Activated T-helper 1 cell treated with Interleukin-2 at 50 U/mL for 16 hours (primary cell): ENCODE measurements around the gene ADAMTS2.
"Not testable (repeated sequence)": the region's sequence is repeated elsewhere in the genome, so short reads cannot be mapped to it uniquely, and the experiment has no call there.

Experiments
- DNase-seq: peaks from one replicate; pipeline ENCODE4 v3.0.0-alpha.2; 2020; ENCODE audit warnings: low read depth

Gene ADAMTS2

GRCh38 chr5:179325296-179326031 lies 19.8 kb downstream of the ADAMTS2 start:
- no peak for DNase-seq

DNA sequence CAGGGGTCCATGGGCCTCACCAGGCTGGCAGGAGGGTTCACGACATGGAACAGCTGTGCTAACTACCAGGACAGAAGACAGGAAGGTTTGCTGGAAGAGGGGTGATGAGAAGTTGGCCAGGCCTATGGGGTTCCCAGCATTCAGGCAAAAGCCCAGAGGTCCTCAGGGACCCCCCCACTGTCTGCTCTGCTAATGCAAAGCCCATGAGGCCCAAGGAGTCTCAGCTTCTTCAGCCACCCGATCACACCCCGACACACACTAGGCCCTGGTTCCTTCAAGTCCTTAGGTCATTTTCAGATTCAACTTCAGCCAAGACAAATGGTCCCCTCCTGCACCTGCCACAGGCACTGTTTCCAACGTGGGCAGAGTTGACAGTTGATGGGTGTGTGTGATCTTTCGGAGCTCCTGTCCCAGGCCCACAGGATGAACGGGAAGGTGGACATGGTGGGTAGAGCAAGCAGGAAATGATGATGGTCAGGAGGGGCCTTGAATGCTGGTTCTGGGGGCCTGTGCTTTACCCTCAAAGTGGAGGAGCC lies 20.4 kb downstream of the ADAMTS2 start:
- DNase-seq = no peak

DNA sequence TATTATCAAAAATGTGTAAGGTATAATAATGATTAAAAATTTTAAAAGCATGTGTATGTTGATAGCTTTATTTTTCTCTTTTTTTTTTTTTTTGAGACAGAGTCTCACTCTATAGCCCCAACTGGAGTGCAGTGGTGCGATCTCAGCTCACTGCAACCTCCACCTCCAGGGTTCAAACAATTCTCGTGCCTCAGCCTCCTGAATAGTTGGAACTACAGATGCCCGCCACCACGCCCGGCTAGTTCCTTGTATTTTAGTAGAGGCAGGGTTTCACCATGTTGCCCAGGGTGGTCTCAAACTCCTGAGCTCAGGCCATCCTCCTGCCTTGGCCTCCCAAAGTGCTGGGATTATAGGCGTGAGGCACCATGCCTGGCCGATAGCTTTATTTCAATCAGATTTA lies 20.9 kb downstream of the ADAMTS2 start:
- not testable (repeated sequence) for DNase-seq

- DNase-seq = no peak
Measured at GRCh38 chr5:179323026-179323870, 22.0 kb downstream of the ADAMTS2 start.

DNA sequence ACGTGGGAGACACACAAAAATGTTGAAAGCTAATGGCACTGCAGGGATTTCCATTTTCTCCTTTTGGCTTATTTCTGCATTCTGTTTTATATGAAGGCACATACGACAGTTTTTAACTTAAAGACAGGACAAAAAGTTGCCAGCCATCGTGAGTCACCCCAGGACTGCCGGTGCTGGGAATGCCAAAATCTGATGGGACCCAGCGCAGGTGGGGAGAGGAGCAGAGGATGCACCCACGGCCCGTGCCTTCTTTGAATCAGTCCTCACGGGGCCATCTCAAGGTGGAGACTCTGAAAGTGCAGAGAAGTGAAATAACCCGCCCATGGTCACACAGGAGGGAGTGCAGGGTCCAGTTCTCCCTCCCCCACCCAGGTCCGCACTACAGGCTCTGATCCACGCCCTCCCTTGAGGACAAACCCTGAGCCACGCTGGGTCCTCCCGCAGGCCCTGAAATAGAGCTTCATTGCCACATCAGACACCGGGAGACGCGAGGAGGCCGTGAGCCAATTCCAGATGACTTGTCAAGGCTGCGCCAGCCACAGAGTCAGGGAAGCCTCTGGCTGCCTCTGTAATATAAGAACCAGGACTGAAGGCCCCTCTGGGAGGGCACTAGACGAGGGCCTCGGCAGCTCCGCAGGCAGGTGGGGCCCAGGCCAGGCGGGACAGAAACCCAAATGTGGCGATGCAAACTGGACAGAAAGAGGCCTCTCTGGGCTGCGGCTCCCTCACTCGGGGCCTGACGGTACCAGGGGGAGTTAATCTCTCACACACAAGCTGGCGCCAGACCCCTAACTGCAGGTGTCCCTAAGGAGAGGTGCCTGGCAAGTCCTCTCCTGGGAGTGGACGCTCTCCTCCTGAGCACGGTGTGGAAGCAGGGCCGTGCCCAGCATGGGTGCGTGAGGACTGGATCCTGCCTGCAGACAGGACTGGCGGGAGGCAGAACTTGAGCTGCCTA lies 22.9 kb downstream of the ADAMTS2 start:
- no peak for DNase-seq

- no peak for DNase-seq
Measured at GRCh38 chr5:179321206-179321987, 23.9 kb downstream of the ADAMTS2 start.

- no peak for DNase-seq
Measured at GRCh38 chr5:179319741-179320281, 25.4 kb downstream of the ADAMTS2 start.

- no peak for DNase-seq
Measured at GRCh38 chr5:179319123-179319522, 26.1 kb downstream of the ADAMTS2 start.

DNA sequence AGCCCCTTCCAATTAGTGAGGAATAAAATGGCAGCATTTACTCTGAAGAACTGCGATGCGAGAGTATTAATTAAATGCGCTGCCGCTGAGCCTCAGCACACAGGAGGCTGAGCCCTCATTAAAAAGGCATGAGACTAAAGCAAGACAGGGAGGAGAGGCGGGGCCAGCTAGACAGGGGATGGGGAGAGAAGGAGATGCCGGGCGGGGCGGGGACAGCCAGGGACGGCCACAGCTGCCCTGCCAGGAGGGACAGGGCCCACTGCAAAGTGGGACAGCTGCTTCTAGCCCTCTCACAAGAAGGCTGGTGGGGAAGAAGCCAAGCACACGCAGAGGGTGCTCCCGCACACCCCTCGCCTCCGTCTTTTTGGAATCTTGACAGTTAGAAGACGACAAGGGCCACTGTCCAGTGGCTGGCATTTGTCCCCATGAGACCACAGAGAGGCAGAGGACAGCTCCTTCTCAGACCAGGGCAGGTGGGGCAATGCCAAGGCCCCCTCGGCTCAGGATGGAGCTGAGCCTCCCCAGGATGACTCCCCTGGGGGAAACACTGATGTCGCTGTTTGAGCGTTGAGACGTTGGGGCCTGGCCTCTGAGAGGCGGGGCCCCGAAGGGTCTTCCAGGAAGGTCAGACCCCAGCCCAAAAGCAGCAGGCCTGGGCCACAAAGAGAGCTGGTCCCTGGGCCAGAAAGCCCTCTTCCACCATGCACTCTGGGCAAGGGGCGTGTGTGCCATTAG lies 26.9 kb downstream of the ADAMTS2 start:
- no peak for DNase-seq

DNA sequence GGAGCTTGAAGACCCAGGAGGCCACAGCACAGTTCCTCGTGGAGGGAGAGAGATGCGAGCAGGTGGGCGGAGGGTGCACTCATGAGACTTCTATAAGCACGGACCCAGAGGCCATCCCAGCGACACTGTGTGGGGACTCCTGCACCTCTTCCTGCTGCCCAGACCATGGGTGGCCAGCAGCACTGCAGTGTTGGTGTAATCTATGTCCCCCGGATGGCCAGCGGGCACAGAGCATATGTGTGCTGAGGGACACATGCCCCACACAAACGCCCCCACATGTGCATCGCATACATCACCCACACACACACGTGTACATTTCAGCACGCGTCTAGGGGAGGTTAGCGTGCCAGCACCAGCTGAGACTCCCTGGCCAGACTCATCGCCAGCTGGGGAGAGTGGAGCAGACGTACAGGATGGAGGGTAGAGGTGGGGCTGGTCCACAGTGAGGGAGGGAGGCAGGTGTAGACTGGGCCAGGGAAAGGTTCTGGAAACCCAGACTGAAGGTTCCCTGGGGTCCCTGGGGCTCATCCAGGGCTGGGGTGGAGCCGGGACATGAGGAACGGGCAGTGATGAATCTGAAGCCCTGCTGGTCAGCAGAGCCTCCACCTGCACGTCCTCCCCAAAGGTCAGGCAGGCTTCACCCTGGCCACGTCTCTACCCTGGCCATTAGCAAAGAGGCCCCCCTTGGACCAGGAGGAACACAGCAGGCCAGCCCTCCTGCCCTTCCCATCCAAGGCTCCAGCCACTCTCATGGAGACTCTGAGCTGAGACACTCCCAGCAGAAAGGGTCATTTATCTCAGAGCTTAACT lies 27.6 kb downstream of the ADAMTS2 start:
- DNase-seq = no peak

DNA sequence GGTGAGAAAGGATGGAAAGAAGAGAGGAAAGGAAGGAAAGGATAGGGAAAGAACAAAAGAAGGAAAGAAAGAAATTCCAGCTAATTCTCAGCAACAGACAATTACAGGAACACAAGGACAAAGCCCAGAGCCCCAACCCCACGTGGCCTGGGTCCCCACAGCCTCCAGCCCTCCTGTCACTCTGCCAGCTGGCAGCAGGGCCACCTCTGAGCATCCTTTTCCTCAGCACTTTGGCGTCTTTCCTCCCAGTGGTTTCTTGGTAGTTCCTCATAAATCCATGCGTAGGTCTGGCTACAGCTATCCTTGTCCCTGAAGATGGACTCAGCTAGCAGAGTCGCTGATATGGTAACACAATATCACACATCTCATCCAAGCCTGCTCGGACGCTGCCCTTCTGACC lies 28.3 kb downstream of the ADAMTS2 start:
- DNase-seq = no peak

DNA sequence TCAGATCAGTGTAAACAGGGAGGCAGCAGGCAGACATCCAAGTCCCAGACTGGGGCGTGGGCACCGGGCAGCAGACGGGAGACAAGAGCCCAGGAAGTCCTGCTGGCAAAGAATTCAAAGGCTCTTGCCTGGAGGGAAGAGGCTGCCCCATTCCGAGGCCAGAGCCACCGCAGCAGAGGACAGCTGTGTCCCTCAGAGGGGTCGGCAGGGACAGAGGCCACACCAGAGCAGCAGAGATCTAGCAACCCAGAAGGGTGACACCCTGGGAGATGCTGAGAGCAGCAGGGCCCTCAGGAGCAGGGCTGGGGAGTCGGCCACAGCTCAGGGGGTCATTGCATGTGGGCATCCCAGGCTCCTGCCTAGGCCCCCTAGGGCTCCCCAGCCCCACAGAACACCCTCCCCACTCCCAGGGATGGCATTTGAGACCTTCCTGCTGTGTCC lies 29.1 kb downstream of the ADAMTS2 start:
- DNase-seq = no peak

DNA sequence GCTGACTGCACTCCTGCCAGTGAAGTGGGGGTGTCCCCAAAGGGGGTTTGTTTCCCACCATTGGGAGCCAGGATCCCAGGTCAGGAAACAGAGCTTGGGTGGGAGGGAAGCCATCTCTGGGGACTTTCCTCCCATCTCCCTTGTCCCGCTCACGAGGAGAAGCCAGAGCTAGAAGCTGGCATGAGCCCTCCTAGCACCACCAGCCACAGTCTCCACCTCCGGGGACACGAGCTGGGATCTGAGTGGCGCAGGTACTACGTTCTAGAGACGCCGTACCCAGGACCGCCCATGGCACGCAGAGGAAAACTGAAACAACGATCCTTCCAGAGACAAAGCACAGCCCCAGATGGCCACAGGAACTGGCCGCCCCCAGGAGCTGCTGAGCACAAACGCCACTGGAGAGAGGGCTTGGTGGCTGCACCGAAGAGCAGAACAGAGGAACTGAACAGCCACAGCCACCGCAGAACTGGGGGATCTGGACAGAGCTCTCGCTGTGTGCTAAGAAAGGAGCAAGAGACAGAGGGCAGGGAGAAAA lies 29.8 kb downstream of the ADAMTS2 start:
- no peak for DNase-seq

- no peak for DNase-seq
Measured at GRCh38 chr5:179314606-179315355, 30.5 kb downstream of the ADAMTS2 start.

GRCh38 chr5:179313849-179314521 lies 31.3 kb downstream of the ADAMTS2 start:
- DNase-seq = no peak

DNA sequence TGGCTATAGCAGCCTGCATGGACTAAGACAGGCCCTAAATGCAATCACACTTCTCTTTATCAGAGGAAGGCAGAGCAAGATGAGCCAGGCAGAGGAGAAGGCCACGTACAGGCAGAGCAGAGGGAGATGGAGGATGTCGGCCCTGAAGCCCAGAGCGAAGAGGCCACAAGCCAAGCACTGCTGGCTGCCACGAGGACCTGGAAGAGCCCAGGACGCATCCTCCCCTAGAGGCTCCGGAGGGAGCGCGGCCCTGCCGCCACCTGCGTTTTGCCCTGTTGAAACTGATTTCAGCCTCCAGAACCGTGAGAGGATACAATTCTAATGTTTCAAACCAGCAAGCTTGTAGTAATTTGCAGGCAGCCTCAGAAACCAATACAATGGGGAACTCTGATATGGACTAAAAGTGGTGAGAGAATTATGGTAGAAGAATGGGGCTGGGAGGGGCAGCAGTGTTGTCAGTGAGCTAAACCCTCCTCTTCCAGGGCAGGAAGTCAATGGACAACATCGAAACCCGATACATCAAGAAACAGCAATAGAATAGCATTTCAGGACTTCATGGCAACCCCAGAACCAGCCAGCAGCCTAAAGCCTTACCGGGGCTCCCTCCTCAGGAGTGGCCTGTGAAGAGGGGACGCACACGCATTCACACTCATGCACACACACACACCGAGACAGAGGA lies 32.6 kb downstream of the ADAMTS2 start:
- DNase-seq = no peak

DNA sequence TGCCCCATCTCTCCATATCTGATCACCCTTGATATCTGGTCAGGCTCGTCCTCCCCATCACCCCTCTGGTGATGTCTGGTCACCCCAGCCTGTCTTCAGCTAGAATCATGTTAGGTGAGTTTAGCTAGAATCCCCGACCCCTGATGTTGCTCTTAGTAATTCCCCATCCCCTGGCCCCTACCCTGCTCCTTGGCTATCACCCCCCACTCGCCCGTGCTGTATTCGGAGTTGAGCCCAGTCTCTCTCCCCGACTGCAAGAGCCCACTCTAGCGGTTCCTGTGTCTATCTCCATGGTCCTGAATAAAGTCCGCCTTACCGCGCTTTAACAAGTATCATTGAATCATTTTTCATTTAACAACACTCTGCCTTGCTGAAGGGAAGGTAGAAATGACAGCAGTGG lies 33.7 kb downstream of the ADAMTS2 start:
- no peak for DNase-seq
